ENCODE data around the gene CAPN1.
"Not testable (repeated sequence)": the region's sequence is repeated elsewhere in the genome, so short reads cannot be mapped to it uniquely, and the experiment has no call there.

Gene CAPN1

GRCh38 chr11:65160643-65161042 lies 21.1 kb upstream of the CAPN1 start:
- DNase-seq (ENCODE audit: low spot score), result no peak

- DNase-seq (ENCODE audit: low spot score), result no peak
Measured at GRCh38 chr11:65163684-65164083, 18.0 kb upstream of the CAPN1 start.

DNA sequence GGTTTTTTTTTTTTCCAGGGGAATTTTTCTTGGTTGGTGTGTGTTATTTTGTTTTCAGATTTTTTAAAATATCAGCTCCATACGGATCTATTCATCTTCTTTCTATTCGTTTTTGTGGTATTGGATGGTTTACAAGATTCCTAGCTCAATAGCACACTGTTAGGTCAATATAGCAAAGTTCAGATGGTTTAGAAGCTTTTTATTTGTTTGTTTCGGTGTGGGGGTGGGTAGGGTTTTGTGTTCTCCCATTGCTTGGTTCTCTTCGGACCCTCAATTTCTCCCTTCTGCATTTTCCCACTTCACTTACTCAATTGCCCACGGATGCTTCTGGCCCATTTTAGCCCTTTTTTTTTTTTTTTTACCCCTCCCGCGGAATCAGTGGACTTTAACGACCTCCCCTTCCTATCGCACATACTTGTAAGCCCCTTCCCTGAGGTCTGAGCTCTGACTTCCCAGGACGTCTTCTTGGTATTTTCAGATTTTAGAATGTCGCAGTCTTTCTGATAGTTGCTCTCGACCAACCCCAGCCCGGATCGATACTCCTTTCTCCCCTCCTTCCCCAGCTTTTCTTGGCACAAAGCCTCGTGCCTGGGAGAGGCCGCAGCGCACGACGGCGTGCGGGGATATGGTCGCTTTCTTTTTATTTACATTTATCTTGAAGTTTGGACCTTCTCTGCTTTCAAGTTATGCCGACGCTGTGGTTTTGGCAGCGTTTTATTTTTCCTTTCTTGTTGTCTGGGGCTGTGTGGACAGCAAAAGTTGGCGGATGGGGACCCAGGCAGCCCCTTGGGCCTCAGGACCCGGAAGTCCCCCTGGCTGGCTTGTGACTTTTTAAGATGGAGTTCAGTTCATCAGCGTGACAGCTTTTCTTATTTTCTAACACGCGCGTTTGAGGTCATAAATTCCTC lies 16.1 kb upstream of the CAPN1 start:
- DNase-seq (ENCODE audit: low spot score), result peak; percentile 24

GRCh38 chr11:65166893-65167292 lies 14.8 kb upstream of the CAPN1 start:
- no peak for DNase-seq (ENCODE audit: low spot score)

DNA sequence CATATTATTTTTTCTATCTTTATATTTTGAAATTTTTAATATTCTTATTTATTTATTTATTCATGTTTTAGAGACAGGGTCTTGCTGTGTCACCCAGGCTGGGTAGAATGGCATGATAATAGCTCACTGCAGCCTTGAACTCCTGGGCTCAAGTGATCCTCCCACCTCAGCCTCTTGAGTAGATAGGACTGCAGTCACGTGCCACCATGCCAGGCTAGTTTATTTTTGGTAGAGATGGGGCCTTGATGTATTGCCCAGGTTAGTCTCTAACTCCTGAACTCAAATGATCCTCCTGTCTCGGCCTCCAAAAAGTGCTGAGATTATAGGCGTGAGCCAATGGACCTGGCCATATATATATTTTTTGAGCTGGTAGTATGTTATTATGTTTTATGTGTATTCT lies 14.1 kb upstream of the CAPN1 start:
- no peak for DNase-seq (ENCODE audit: low spot score)

- DNase-seq (ENCODE audit: low spot score), result no peak
Measured at GRCh38 chr11:65169164-65169641, 12.5 kb upstream of the CAPN1 start.

GRCh38 chr11:65170058-65170534 lies 11.6 kb upstream of the CAPN1 start, which contains the start of gene SPDYC:
Gene SPDYC, plus strand, starts transcription at chr11:65170233. Its CDS starts 1,125 bp downstream, at chr11:65171358.
- DNase-seq (ENCODE audit: low spot score), result no peak

DNA sequence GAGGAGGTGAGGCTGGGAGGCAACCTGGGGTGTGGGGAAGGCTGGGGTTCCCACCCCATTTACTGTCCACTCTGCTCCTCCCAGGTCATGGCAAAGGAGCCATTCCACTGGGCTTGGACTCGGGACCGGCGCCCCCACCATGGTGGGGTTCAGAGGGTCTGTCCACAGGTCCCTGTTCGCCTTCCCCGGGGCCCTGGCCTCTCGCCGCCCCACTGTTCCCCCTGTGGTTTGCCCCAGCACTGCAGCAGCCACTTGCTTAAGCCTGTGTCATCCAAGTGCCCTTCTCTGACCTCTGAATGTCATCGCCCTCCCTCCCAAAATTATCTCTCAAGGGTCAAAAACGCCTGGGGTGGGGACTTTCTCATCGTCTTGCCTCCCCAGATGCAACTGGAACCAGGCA lies 9.1 kb upstream of the CAPN1 start:
- no peak for DNase-seq (ENCODE audit: low spot score)

GRCh38 chr11:65174571-65175010 lies 7.1 kb upstream of the CAPN1 start:
- not testable (repeated sequence) for DNase-seq (ENCODE audit: low spot score)

- DNase-seq (ENCODE audit: low spot score), result peak; percentile 69
Measured at GRCh38 chr11:65180877-65181568, 705 bp upstream of the CAPN1 start.

DNA sequence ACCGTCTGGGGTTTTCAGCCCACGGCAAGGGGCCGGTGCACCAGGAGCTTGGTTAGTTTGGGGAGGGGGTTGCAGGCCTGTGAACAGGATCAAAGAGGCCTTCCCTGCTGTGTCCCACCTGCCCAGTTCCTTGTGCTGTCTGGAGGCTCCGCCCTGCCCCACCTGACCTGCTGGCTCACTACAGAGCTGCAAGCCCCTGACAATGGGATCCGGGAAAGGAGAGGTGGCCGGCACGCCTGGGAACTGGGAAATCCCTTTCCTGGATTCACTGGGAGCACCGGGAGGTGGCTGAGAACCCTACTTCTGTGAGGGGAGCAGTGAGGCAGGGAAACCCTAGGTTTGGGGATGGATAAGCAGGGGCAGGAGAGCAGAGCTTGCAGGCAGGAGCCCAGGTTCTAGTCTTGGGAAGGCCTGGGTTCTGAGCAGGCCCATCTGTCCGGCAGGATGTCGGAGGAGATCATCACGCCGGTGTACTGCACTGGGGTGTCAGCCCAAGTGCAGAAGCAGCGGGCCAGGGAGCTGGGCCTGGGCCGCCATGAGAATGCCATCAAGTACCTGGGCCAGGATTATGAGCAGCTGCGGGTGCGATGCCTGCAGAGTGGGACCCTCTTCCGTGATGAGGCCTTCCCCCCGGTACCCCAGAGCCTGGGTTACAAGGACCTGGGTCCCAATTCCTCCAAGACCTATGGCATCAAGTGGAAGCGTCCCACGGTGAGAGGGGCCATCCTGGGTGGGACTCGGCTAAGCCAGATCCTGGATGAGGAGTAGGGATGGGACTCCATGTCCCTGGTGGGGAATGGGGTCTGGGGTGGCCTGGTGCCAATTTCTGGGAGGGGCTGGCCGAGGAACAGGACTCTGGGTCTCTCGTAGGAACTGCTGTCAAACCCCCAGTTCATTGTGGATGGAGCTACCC lies 786 bp downstream of the CAPN1 start:
- DNase-seq (ENCODE audit: low spot score), result no peak

DNA sequence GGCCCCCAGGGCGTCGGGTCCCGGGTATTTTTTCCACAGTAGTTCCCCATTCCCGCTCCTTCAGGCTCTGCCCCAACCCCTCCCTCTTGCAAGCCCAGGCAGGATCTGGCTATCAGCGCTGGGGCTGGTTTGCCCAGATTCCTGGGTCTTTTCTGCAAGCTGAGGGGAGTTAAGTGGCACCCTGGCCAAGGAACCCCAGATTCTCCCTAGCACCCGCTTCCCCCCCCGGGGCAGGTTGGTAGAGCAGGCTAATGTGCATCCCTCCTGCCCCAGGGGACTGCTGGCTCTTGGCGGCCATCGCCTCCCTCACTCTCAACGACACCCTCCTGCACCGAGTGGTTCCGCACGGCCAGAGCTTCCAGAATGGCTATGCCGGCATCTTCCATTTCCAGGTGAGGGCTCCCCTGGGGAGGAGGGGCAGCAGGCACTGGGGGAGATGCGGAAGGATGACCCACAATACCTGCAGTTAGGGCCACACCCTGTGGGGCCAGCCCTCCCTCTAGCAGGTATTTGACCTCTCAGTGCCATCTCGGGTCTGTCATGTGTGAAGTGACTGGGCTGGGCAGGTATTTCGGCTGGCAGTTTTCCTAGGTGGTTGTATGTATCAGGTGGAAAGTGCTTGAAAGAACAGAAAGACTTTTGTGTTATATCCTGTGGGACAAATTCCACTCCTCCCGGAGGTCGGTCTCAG lies 1.6 kb downstream of the CAPN1 start:
- no peak for DNase-seq (ENCODE audit: low spot score)

DNA sequence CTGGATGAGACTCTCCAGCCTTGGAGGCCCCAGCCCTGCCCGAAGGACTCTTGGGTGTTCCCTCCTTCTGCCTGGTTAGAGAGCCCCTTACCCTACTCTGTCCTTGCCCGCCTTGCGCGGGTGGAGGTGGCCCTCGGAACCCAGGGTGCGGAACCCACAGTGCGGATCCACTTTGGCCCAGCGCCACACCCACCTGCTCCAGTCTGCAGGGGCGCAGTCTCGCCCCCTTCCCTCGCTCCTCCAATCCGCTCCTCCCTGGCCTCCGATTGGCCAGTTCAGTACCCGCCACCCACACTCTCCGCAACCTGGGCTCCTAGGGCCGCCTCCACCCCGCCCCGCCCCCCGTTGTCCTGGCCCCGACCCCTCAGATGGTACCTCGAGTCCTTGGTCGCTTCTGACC lies 2.4 kb downstream of the CAPN1 start:
- no peak for DNase-seq (ENCODE audit: low spot score)

GRCh38 chr11:65185171-65185570 lies 3.4 kb downstream of the CAPN1 start:
- DNase-seq (ENCODE audit: low spot score), result no peak

- no peak for DNase-seq (ENCODE audit: low spot score)
Measured at GRCh38 chr11:65185869-65186341, 4.2 kb downstream of the CAPN1 start.

DNA sequence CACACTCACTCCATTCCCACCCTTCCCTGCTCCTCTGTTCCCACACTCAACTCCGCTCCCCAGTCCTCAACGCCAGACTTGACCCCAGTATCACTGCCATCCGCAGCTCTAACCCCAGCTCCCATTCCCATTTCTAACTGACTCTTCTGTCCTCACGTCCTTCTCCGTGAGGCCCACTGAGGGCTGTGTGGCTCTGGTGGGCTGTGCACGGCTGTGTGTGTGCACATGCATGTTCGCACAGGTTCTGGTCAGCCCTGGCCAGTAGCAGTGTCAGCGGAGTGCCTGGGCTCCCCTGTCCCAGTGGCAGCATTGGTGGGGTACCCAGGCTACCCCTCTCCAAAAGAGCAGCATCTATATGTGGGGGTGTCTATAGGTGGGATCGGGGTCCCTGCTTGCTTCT lies 5.0 kb downstream of the CAPN1 start:
- DNase-seq (ENCODE audit: low spot score), result no peak

- DNase-seq (ENCODE audit: low spot score), result no peak
Measured at GRCh38 chr11:65187146-65187675, 5.5 kb downstream of the CAPN1 start.

DNA sequence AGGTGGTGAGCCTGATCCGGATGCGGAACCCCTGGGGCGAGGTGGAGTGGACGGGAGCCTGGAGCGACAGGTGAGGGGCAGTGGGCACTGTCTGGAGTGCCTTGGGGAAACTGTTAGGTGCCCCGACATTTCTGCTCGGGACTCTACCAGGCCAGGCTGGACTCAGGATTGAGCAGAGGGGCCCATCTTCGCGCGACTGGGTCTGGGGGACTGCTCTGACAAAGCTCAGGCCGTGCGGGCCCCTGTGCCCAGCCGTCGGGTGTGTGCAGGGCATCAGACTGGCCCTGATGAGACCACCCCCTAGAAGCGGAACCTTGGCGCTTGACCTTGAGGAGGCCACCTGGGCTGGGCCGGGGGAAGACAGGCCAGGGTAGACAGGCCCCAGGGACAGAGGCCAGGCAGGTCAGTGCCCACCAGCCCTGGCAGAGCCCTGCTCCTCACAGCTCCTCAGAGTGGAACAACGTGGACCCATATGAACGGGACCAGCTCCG lies 6.3 kb downstream of the CAPN1 start:
- DNase-seq (ENCODE audit: low spot score), result no peak

GRCh38 chr11:65188486-65188885 lies 6.8 kb downstream of the CAPN1 start:
- no peak for DNase-seq (ENCODE audit: low spot score)

- DNase-seq (ENCODE audit: low spot score), result no peak
Measured at GRCh38 chr11:65189191-65189590, 7.5 kb downstream of the CAPN1 start.

DNA sequence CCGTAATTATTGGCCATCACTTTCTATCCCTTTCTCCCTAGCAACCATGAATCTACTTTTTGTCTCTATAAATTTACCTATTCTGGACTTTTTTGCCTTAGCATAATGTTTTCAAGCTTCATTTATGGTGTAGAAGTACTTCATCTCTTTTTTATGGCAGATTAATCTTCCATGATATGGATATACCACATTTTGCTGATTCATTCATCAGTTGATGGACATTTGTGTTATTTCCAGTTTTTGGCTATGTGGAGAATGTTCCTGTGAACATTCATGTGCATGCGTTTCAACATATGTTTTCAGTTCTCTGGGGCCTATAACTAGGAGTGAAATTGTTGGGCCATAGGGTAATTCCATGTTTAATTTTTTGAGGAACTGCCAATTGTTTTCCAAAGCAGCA lies 12.8 kb downstream of the CAPN1 start:
- no peak for DNase-seq (ENCODE audit: low spot score)

Data from HuH-7.5 (cell line).